ENCODE results near the gene MYH11. TPM values are rescaled to one million over a fixed set of nuclear protein-coding genes. Genes with fewer than 3 reads are reported as not detected.
A peak's percentile ranks its signal among the peaks of the same experiment; 100 is the strongest.

The MYH11 gene
- total RNA-seq, 1 donor from 2014 or later = 0.07 TPM

- H3K4me1 ChIP-seq = no peaks in the 10 kb centered on the region
- H3K4me2 ChIP-seq = no peak overlapping the region
- Mint-ChIP-seq H3K4me1 (no peaks in the 10 kb centered on the region), H3K27me3 (ENCODE audit: insufficient read depth, low read depth) (peaks cover 11% of the 10 kb centered on the region), H3K9me3 (no peaks in the 10 kb centered on the region), H3K4me3 (no peak overlapping the region), H3K36me3 (no peaks in the 10 kb centered on the region), H3K27ac (no peak overlapping the region)
- no peaks in the 10 kb centered on the region for H3K9me3 ChIP-seq (ENCODE audit: low read depth)
- no peak overlapping the region for H3K9ac ChIP-seq
- H2AFZ ChIP-seq (replicated peaks) = no peak overlapping the region
- DNase-seq (ENCODE audit: low spot score) = no peak
- H3K79me2 ChIP-seq (ENCODE audit: low read depth) = no peaks in the 10 kb centered on the region
- no peaks in the 10 kb centered on the region for H3K27me3 ChIP-seq
- no peak overlapping the region for H3K4me3 ChIP-seq
- no peak for TF ChIP-seq EZH2phosphoT487 (IDR thresholded peaks at IDR 0.05)
- TF ChIP-seq CTCF (IDR thresholded peaks at IDR 0.05) = no peak
- no peak for TF ChIP-seq EZH2 (IDR thresholded peaks at IDR 0.05)
- no peak overlapping the region for H3K27ac ChIP-seq
- H4K20me1 ChIP-seq (ENCODE audit: low read depth) = no peaks in the 10 kb centered on the region
- H3F3A ChIP-seq (ENCODE audit: low read depth) = no peaks in the 10 kb centered on the region
- H3K36me3 ChIP-seq = no peaks in the 10 kb centered on the region
Measured at GRCh38 chr16:15768201-15768600, 88.6 kb downstream of the MYH11 start.

GRCh38 chr16:15766918-15767317 lies 89.9 kb downstream of the MYH11 start:
- TF ChIP-seq CTCF (IDR thresholded peaks at IDR 0.05) = no peak
- no peak for TF ChIP-seq EZH2 (IDR thresholded peaks at IDR 0.05)
- no peak for TF ChIP-seq EZH2phosphoT487 (IDR thresholded peaks at IDR 0.05)
- H3K79me2 ChIP-seq (ENCODE audit: low read depth) = no peaks in the 10 kb centered on the region
- DNase-seq (ENCODE audit: low spot score) = no peak
- H3K4me3 ChIP-seq = no peak overlapping the region
- no peak overlapping the region for H3K27ac Mint-ChIP-seq
- H4K20me1 ChIP-seq (ENCODE audit: low read depth) = no peaks in the 10 kb centered on the region
- no peak overlapping the region for H3K27ac ChIP-seq
- H2AFZ ChIP-seq (replicated peaks) = no peak overlapping the region
- H3F3A ChIP-seq (ENCODE audit: low read depth) = no peaks in the 10 kb centered on the region
- H3K4me1 ChIP-seq = no peaks in the 10 kb centered on the region
- H3K9ac ChIP-seq = no peak overlapping the region
- no peaks in the 10 kb centered on the region for H3K4me1 Mint-ChIP-seq
- no peaks in the 10 kb centered on the region for H3K9me3 ChIP-seq (ENCODE audit: low read depth)
- H3K36me3 ChIP-seq = no peaks in the 10 kb centered on the region
- H3K27me3 Mint-ChIP-seq (ENCODE audit: insufficient read depth, low read depth) = peaks cover 11% of the 10 kb centered on the region
- no peaks in the 10 kb centered on the region for H3K36me3 Mint-ChIP-seq
- no peak overlapping the region for H3K4me3 Mint-ChIP-seq
- no peak overlapping the region for H3K4me2 ChIP-seq
- H3K9me3 Mint-ChIP-seq = no peaks in the 10 kb centered on the region
- H3K27me3 ChIP-seq = no peaks in the 10 kb centered on the region

GRCh38 chr16:15765880-15766279 lies 90.9 kb downstream of the MYH11 start:
- no peak overlapping the region for H3K4me3 Mint-ChIP-seq
- Histone ChIP-seq H3K4me1 (no peaks in the 10 kb centered on the region), H4K20me1 (ENCODE audit: low read depth) (no peaks in the 10 kb centered on the region), H3K79me2 (ENCODE audit: low read depth) (no peaks in the 10 kb centered on the region), H3K36me3 (no peaks in the 10 kb centered on the region), H3K9ac (no peak overlapping the region), H2AFZ (replicated peaks) (no peak overlapping the region), H3K27me3 (no peaks in the 10 kb centered on the region), H3K4me3 (no peak overlapping the region), H3F3A (ENCODE audit: low read depth) (no peaks in the 10 kb centered on the region), H3K4me2 (no peak overlapping the region), H3K27ac (no peak overlapping the region), H3K9me3 (ENCODE audit: low read depth) (no peaks in the 10 kb centered on the region)
- H3K27ac Mint-ChIP-seq = no peak overlapping the region
- H3K4me1 Mint-ChIP-seq = no peaks in the 10 kb centered on the region
- peaks cover 10% of the 10 kb centered on the region for H3K27me3 Mint-ChIP-seq (ENCODE audit: insufficient read depth, low read depth)
- TF ChIP-seq CTCF (IDR thresholded peaks at IDR 0.05) = peak; percentile 78
- TF ChIP-seq EZH2 (IDR thresholded peaks at IDR 0.05) = no peak
- TF ChIP-seq EZH2phosphoT487 (IDR thresholded peaks at IDR 0.05) = no peak
- H3K36me3 Mint-ChIP-seq = no peaks in the 10 kb centered on the region
- DNase-seq (ENCODE audit: low spot score) = peak; percentile 77
- H3K9me3 Mint-ChIP-seq = no peaks in the 10 kb centered on the region

All from neural progenitor cell (in vitro differentiated cells).